Measurements from ENCODE around the gene MAN2B1. TPM values are rescaled to one million over a fixed set of nuclear protein-coding genes. Genes with fewer than 3 reads are reported as not detected.
"Not testable (repeated sequence)": the region's sequence is repeated elsewhere in the genome, so short reads cannot be mapped to it uniquely, and the experiment has no call there.

Gene MAN2B1
- polyA plus RNA-seq: 10 to 100 TPM; 42.7 to 64.8 (median 51.0) TPM
- long read RNA-seq, donor 1: 0 reads
- long read RNA-seq, donor 2, partial matches to known transcripts: 0 of 5 reads
- long read RNA-seq, donor 2, other reads (novel, unspliced or antisense): 0 of 5 reads
- long read RNA-seq, donor 3, partial matches to known transcripts: 5 of 11 reads
- long read RNA-seq, donor 3, other reads (novel, unspliced or antisense): 0 of 11 reads
- long read RNA-seq, donor 4: 0 reads
- long read RNA-seq, donor 5, partial matches to known transcripts: 0 of 2 reads
- long read RNA-seq, donor 5, other reads (novel, unspliced or antisense): 0 of 2 reads
- long read RNA-seq, donor 6, partial matches to known transcripts: 0 of 6 reads
- long read RNA-seq, donor 6, other reads (novel, unspliced or antisense): 0 of 6 reads
- long read RNA-seq, donor 7, partial matches to known transcripts: 0 of 4 reads
- long read RNA-seq, donor 7, other reads (novel, unspliced or antisense): 0 of 4 reads
- long read RNA-seq, donor 8, partial matches to known transcripts: 0 of 2 reads
- long read RNA-seq, donor 8, other reads (novel, unspliced or antisense): 0 of 2 reads
- long read RNA-seq, donor 9, partial matches to known transcripts: 0 of 3 reads
- long read RNA-seq, donor 9, other reads (novel, unspliced or antisense): 0 of 3 reads
- long read RNA-seq, donor 10, partial matches to known transcripts: 0 of 6 reads
- long read RNA-seq, donor 10, other reads (novel, unspliced or antisense): 0 of 6 reads

DNA sequence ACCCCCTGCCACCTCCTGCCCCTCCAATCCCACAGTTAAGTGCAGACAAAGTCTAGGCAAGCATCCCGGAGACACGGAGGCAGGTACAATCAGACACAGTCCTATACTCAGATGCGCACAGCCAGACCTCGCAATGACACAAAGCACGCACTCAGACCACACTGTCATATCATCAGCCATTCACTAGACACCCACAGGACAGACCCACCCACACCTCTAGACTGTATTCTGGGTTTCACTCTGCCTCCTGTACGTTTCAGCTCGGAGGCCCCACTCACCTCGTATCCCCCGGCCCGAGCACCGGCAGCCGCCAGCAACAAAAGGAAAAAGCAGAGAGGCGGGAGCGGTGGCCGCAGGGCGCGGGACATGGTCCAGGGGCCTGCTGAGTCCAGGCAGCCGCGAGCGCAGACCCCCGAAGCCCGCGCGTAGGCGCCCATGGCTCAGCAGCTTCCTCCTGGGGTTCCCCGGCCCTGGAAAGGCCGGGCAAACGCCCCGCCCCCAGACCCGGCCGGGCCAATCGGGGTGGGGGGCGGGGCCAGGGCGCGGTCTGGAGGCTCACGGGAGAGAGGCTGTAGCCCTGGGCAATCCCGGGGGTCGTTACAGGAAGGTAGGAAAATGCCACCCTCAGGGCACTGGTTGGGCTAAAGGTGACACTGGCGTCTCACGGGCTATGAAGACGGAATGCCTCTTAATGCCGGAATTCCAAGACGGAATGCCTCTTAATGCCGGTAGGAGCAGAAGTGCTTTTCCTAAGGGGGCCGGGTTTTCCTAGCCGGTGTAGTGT is at the start of gene MAN2B1, which contains the start of gene WDR83:
Gene MAN2B1, minus strand, starts transcription at position 478 of the 784 bp plus-strand sequence. Its CDS starts 41 bp downstream, at position 437.
Gene WDR83, plus strand, starts transcription at position 543 of the 784 bp plus-strand sequence. CDS start 2,984 bp downstream, outside the sequence.
- Histone ChIP-seq H3K4me1 (ENCODE audit: control insufficient read depth in 3 of 3, insufficient read depth in 2 of 3, low read depth in 1 of 3, low read length in 2 of 3) (peaks cover 10 to 22% (median 12%) of the 10 kb centered on the region in 3 donors), H3K36me3 (ENCODE audit: control insufficient read depth in 3 of 3, insufficient read depth in 2 of 3, low read depth in 1 of 3, low read length in 3 of 3) (peaks cover 2 to 61% (median 4%) of the 10 kb centered on the region in 3 donors), H3K4me3 (ENCODE audit: low read depth in 1 of 3, low read length in 3 of 3) (peak within 1 kb of the TSS; percentile 77 to 83 (median 82)), H3K27ac (ENCODE audit: low read depth in 1 of 3, low read length in 2 of 3) (peak within 1 kb of the TSS in 2 of 3 donors; percentile 50 to 66), H3K9me3 (ENCODE audit: control insufficient read depth in 2 of 2, insufficient read depth in 1 of 2, low read depth in 1 of 2, low read length in 1 of 2) (no peaks in the 10 kb centered on the region), H3K27me3 (ENCODE audit: control insufficient read depth in 3 of 3, insufficient read depth in 3 of 3, low read length in 3 of 3) (no peaks in the 10 kb centered on the region)
- FAIRE-seq (no peak), DNase-seq (peak; percentile 80 to 93)
- WGBS, 3 donors: 0 to 2% (median 1%) methylated on average over 44 to 46 of the region's 46 CpGs

DNA sequence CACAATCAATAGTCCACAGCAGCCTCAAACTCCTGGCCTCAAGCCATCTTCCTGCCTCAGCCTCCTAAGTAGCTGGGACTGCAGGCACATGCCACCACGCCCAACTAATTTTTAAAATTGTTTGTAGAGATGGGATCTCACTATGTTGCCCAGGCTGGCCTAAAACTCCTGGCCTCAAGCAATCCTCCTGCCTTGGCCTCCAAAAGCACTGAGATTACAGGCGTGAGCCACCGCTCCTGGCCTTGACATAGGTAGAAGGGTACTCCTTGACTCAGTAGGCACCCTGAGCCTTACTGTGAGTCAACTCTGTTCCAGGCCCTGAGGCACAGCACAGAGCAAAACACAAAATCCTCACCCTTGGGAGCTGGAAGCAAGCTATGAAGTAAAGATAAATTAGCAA is 49.4 kb upstream of the MAN2B1 start:
- no peak for FAIRE-seq
- Histone ChIP-seq H3K4me3 (ENCODE audit: low read depth in 1 of 3, low read length in 3 of 3) (no peak overlapping the region), H3K27me3 (ENCODE audit: control insufficient read depth in 3 of 3, insufficient read depth in 3 of 3, low read length in 3 of 3) (no peaks in the 10 kb centered on the region), H3K27ac (ENCODE audit: low read depth in 1 of 3, low read length in 2 of 3) (no peak overlapping the region), H3K4me1 (ENCODE audit: control insufficient read depth in 3 of 3, insufficient read depth in 2 of 3, low read depth in 1 of 3, low read length in 2 of 3) (peaks cover 0 to 7% (median 4%) of the 10 kb centered on the region in 3 donors), H3K36me3 (ENCODE audit: control insufficient read depth in 3 of 3, insufficient read depth in 2 of 3, low read depth in 1 of 3, low read length in 3 of 3) (peaks cover 8 to 91% (median 23%) of the 10 kb centered on the region in 3 donors), H3K9me3 (ENCODE audit: control insufficient read depth in 2 of 2, insufficient read depth in 1 of 2, low read depth in 1 of 2, low read length in 1 of 2) (peaks cover 0 to 5% of the 10 kb centered on the region in 2 donors)
- DNase-seq: no peak
- WGBS, 3 donors: 95 to 99% (median 97%) methylated on average over 3 of the region's 3 CpGs

DNA sequence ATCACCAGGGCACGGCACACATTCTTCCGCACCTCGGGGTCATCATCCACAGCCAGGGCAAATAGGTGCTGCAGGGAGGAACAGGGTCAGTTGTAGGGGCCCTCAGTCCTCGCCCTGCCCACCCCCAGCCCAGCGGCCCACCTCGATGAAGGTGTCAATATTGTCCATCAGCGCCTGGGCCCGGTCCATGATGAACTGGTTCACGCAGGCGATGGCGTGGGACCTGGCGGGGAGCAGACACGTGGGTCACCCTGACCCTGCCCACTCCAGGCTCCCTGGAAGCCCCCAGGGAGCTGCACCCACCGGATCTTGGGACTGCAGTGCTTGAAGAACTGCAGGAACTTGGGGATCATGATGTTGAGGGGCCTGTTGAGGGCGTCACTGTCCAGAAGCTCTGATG is 48.6 kb upstream of the MAN2B1 start:
- Histone ChIP-seq H3K4me1 (ENCODE audit: control insufficient read depth in 3 of 3, insufficient read depth in 2 of 3, low read depth in 1 of 3, low read length in 2 of 3) (peaks cover 0 to under 1% (median 0%) of the 10 kb centered on the region in 3 donors), H3K36me3 (ENCODE audit: control insufficient read depth in 3 of 3, insufficient read depth in 2 of 3, low read depth in 1 of 3, low read length in 3 of 3) (peaks cover 8 to 92% (median 23%) of the 10 kb centered on the region in 3 donors), H3K27ac (ENCODE audit: low read depth in 1 of 3, low read length in 2 of 3) (no peak overlapping the region), H3K4me3 (ENCODE audit: low read depth in 1 of 3, low read length in 3 of 3) (no peak overlapping the region), H3K9me3 (ENCODE audit: control insufficient read depth in 2 of 2, insufficient read depth in 1 of 2, low read depth in 1 of 2, low read length in 1 of 2) (peaks cover 0 to 5% of the 10 kb centered on the region in 2 donors), H3K27me3 (ENCODE audit: control insufficient read depth in 3 of 3, insufficient read depth in 3 of 3, low read length in 3 of 3) (no peaks in the 10 kb centered on the region)
- WGBS, 3 donors: 93 to 95% (median 94%) methylated on average over 14 to 15 of the region's 15 CpGs
- FAIRE-seq (no peak), DNase-seq (no peak)

DNA sequence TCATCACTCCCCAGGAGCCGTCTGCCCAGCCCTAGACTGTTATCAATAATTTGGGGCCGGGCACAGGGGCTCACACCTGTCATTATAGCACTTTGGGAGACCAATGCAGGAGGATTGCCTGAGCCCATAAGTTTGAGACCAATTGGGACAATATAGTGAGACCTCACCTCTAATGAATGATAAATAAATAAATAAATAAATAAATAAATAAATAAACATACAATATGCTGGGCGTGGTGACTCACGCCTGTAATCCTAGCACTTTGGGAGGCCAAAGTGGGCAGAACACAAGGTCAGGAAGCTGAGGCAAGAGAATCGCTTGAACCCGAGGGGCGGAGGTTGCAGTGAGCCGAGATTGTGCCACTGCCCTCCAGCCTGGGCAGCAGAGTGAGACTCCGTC is 46.8 kb upstream of the MAN2B1 start:
- H3K36me3 ChIP-seq (ENCODE audit: control insufficient read depth in 3 of 3, insufficient read depth in 2 of 3, low read depth in 1 of 3, low read length in 3 of 3): peaks cover 8 to 96% (median 28%) of the 10 kb centered on the region in 3 donors
- not testable (repeated sequence) for H3K27me3 ChIP-seq (ENCODE audit: control insufficient read depth in 3 of 3, insufficient read depth in 3 of 3, low read length in 3 of 3); H3K27ac ChIP-seq (ENCODE audit: low read depth in 1 of 3, low read length in 2 of 3); FAIRE-seq; H3K4me1 ChIP-seq (ENCODE audit: control insufficient read depth in 3 of 3, insufficient read depth in 2 of 3, low read depth in 1 of 3, low read length in 2 of 3); H3K4me3 ChIP-seq (ENCODE audit: low read depth in 1 of 3, low read length in 3 of 3); H3K9me3 ChIP-seq (ENCODE audit: control insufficient read depth in 2 of 2, insufficient read depth in 1 of 2, low read depth in 1 of 2, low read length in 1 of 2); DNase-seq
- WGBS, 3 donors: 92 to 95% (median 93%) methylated on average over 9 of the region's 9 CpGs

DNA sequence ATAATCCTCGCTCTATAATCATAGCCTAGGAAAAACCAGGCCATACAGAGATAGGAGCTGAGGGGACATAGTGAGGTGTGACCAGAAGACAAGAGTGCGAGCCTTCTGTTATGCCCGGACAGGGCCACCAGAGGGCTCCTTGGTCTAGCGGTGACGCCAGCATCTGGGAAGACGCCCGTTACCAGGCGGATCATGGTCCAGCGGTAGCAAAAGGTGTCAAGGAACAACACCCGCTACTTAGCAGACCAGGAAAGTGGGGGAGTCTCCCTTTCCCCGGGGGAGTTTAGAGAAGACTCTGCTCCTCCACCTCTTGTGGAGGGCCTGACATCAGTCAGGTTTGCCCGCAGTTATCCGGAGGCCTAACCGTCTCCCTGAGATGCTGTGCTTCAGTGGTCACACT is 45.5 kb upstream of the MAN2B1 start:
- not testable (repeated sequence) for H3K9me3 ChIP-seq (ENCODE audit: control insufficient read depth in 2 of 2, insufficient read depth in 1 of 2, low read depth in 1 of 2, low read length in 1 of 2); H3K27ac ChIP-seq (ENCODE audit: low read depth in 1 of 3, low read length in 2 of 3); FAIRE-seq; H3K4me1 ChIP-seq (ENCODE audit: control insufficient read depth in 3 of 3, insufficient read depth in 2 of 3, low read depth in 1 of 3, low read length in 2 of 3); H3K27me3 ChIP-seq (ENCODE audit: control insufficient read depth in 3 of 3, insufficient read depth in 3 of 3, low read length in 3 of 3); DNase-seq; H3K4me3 ChIP-seq (ENCODE audit: low read depth in 1 of 3, low read length in 3 of 3)
- WGBS, 3 donors: 56 to 64% (median 57%) methylated on average over 11 to 12 of the region's 14 CpGs
- H3K36me3 ChIP-seq (ENCODE audit: control insufficient read depth in 3 of 3, insufficient read depth in 2 of 3, low read depth in 1 of 3, low read length in 3 of 3): peaks cover 8 to 95% (median 29%) of the 10 kb centered on the region in 3 donors

DNA sequence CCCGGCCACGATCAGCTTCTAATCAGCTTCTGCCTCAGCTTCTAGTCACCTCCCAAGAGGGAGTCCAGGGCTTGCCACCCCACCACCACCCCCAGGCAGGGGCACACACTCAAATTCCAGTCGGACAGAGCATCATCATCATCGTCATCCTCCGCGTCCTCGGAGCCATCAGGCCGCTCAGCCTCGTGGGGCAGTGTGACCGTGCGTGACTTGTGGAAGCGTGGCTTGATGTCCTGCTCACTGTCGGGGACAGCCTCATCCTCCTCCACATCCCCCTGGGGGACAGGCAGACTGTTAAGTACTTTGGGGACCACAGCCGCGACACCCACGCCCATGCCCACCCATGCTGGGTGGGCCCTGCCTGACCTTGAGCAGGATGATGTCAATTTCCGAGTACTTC is 44.6 kb upstream of the MAN2B1 start:
- Histone ChIP-seq H3K27ac (ENCODE audit: low read depth in 1 of 3, low read length in 2 of 3) (no peak overlapping the region), H3K9me3 (ENCODE audit: control insufficient read depth in 2 of 2, insufficient read depth in 1 of 2, low read depth in 1 of 2, low read length in 1 of 2) (peaks cover 0 to 5% of the 10 kb centered on the region in 2 donors), H3K27me3 (ENCODE audit: control insufficient read depth in 3 of 3, insufficient read depth in 3 of 3, low read length in 3 of 3) (no peaks in the 10 kb centered on the region), H3K4me3 (ENCODE audit: low read depth in 1 of 3, low read length in 3 of 3) (no peak overlapping the region), H3K36me3 (ENCODE audit: control insufficient read depth in 3 of 3, insufficient read depth in 2 of 3, low read depth in 1 of 3, low read length in 3 of 3) (peaks cover 12 to 95% (median 29%) of the 10 kb centered on the region in 3 donors), H3K4me1 (ENCODE audit: control insufficient read depth in 3 of 3, insufficient read depth in 2 of 3, low read depth in 1 of 3, low read length in 2 of 3) (no peaks in the 10 kb centered on the region)
- WGBS, 3 donors: 94 to 97% (median 95%) methylated on average over 17 of the region's 17 CpGs
- DNase-seq (no peak), FAIRE-seq (no peak)

DNA sequence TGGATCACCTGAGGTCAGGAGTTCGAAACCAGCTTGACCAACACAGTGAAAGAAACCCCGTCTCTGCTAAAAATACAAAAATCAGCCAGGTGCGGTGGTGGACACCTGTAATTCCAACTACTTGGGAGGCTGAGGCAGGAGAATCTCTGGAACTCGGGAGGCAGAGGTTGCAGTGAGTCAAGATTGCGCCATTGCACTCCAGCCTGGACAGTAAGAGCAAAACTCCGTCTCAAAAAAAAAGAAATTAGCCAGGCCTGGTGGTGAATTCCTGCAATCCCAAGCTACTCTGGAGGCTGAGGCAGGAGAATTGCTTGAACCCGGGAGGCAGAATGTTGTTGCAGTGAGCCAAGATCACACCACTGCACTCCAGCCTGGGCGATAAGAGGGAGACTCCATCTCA is 42.1 kb upstream of the MAN2B1 start:
- Histone ChIP-seq H3K4me1 (ENCODE audit: control insufficient read depth in 3 of 3, insufficient read depth in 2 of 3, low read depth in 1 of 3, low read length in 2 of 3) (no peaks in the 10 kb centered on the region), H3K9me3 (ENCODE audit: control insufficient read depth in 2 of 2, insufficient read depth in 1 of 2, low read depth in 1 of 2, low read length in 1 of 2) (peaks cover 0 to 5% of the 10 kb centered on the region in 2 donors), H3K27ac (ENCODE audit: low read depth in 1 of 3, low read length in 2 of 3) (no peak overlapping the region), H3K4me3 (ENCODE audit: low read depth in 1 of 3, low read length in 3 of 3) (no peak overlapping the region), H3K27me3 (ENCODE audit: control insufficient read depth in 3 of 3, insufficient read depth in 3 of 3, low read length in 3 of 3) (no peaks in the 10 kb centered on the region), H3K36me3 (ENCODE audit: control insufficient read depth in 3 of 3, insufficient read depth in 2 of 3, low read depth in 1 of 3, low read length in 3 of 3) (peaks cover 10 to 95% (median 31%) of the 10 kb centered on the region in 3 donors)
- FAIRE-seq (no peak), DNase-seq (no peak)
- 93 to 95% (median 94%) methylated on average over 8 of the region's 8 CpGs for WGBS, 3 donors

DNA sequence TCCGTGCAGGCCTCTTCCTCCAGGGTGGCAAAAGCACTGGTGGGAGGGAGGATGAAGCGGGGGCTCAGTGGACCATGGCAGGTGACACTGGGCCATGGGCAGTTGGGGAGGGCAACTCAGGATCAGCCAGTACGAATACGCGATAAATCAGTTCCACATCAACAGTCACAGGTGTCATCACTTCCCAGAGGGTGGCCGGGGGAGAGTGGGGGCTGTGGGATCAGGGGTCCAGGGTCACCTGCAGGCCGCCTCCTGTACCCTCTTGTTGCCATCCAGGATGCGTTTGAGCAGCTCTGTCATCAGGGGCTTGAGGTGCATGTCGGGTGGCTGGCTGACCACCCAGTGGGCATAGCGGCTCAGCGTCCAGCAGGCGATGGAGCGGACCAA is 39.8 kb upstream of the MAN2B1 start:
- DNase-seq: no peak
- Histone ChIP-seq H3K36me3 (ENCODE audit: control insufficient read depth in 3 of 3, insufficient read depth in 2 of 3, low read depth in 1 of 3, low read length in 3 of 3) (peaks cover 11 to 98% (median 34%) of the 10 kb centered on the region in 3 donors), H3K4me3 (ENCODE audit: low read depth in 1 of 3, low read length in 3 of 3) (no peak overlapping the region), H3K27me3 (ENCODE audit: control insufficient read depth in 3 of 3, insufficient read depth in 3 of 3, low read length in 3 of 3) (no peaks in the 10 kb centered on the region), H3K27ac (ENCODE audit: low read depth in 1 of 3, low read length in 2 of 3) (no peak overlapping the region), H3K9me3 (ENCODE audit: control insufficient read depth in 2 of 2, insufficient read depth in 1 of 2, low read depth in 1 of 2, low read length in 1 of 2) (no peaks in the 10 kb centered on the region), H3K4me1 (ENCODE audit: control insufficient read depth in 3 of 3, insufficient read depth in 2 of 3, low read depth in 1 of 3, low read length in 2 of 3) (no peaks in the 10 kb centered on the region)
- 93 to 97% (median 95%) methylated on average over 13 of the region's 13 CpGs for WGBS, 3 donors
- FAIRE-seq: no peak
